ENCODE measurements around the gene GALNT17. TPM values are rescaled to one million over a fixed set of nuclear protein-coding genes. Genes with fewer than 3 reads are reported as not detected.

GALNT17 gene
- total RNA-seq, 4 donors from 2014 or later: 66.0 to 97.9 (median 76.0) TPM

- Histone ChIP-seq H3K4me3 (no peak overlapping the region), H3K4me1 (no peaks in the 10 kb centered on the region), H3K36me3 (no peaks in the 10 kb centered on the region), H3K27ac (no peak overlapping the region), H3K27me3 (no peaks in the 10 kb centered on the region), H3K9me3 (peaks cover 0 to 21% (median 0%) of the 10 kb centered on the region in 4 donors)
- DNase-seq (ENCODE audit: low spot score in 2 of 2): no peak
- TF ChIP-seq, protein P1, sequence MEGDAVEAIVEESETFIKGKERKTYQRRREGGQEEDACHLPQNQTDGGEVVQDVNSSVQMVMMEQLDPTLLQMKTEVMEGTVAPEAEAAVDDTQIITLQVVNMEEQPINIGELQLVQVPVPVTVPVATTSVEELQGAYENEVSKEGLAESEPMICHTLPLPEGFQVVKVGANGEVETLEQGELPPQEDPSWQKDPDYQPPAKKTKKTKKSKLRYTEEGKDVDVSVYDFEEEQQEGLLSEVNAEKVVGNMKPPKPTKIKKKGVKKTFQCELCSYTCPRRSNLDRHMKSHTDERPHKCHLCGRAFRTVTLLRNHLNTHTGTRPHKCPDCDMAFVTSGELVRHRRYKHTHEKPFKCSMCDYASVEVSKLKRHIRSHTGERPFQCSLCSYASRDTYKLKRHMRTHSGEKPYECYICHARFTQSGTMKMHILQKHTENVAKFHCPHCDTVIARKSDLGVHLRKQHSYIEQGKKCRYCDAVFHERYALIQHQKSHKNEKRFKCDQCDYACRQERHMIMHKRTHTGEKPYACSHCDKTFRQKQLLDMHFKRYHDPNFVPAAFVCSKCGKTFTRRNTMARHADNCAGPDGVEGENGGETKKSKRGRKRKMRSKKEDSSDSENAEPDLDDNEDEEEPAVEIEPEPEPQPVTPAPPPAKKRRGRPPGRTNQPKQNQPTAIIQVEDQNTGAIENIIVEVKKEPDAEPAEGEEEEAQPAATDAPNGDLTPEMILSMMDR (IDR thresholded peaks at IDR 0.05): no peak
- TF ChIP-seq POLR2A (IDR thresholded peaks at IDR 0.05) (no peak), EP300 (IDR thresholded peaks at IDR 0.05) (no peak)
These were observed 222.8 kb downstream of the GALNT17 start for GRCh38 chr7:71354716-71355115.

DNA sequence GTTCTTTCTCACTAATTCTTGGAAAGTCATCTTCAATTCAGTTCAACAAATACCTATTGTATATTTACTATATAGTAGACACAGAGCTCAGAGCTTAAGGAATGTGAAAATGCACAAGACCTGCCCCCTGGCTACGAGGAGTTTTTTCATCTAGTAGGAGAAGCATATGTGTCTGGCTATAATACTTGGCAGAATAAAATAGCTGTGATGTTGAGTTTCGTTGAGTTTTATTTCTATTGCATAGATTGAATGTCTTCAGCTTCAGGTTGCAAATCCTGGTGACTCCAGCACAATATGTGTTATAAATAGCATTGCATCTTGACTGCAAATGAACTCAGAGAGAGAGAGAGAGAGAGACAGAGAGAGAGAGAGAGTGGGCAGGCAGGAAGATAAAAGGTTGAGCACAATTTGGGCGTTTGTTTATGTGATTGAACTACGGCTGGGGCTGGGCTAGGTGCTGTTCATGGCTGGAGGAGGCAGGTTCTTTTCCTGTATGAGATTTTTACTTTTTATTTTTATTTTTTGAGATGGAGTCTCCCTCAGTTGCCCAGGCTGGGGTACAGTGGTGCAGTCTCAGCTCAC is 229.6 kb downstream of the GALNT17 start:
- 46 to 50% methylated on average over 4 of the region's 4 CpGs for WGBS, 2 donors
- DNase-seq (ENCODE audit: low spot score in 2 of 2): no peak
- peaks cover 0 to 6% (median 0%) of the 10 kb centered on the region in 4 donors for H3K4me1 ChIP-seq
- H3K4me3 ChIP-seq: no peak overlapping the region
- H3K27me3 ChIP-seq: no peaks in the 10 kb centered on the region
- TF ChIP-seq EP300 (IDR thresholded peaks at IDR 0.05): no peak
- TF ChIP-seq, protein P1 (IDR thresholded peaks at IDR 0.05): no peak
- TF ChIP-seq POLR2A (IDR thresholded peaks at IDR 0.05): no peak
- no peaks in the 10 kb centered on the region for H3K36me3 ChIP-seq
- H3K27ac ChIP-seq: peak overlapping the region in 3 of 4 donors; percentile 14 to 78 (median 53)
- peaks cover 0 to 8% (median 0%) of the 10 kb centered on the region in 4 donors for H3K9me3 ChIP-seq

DNA sequence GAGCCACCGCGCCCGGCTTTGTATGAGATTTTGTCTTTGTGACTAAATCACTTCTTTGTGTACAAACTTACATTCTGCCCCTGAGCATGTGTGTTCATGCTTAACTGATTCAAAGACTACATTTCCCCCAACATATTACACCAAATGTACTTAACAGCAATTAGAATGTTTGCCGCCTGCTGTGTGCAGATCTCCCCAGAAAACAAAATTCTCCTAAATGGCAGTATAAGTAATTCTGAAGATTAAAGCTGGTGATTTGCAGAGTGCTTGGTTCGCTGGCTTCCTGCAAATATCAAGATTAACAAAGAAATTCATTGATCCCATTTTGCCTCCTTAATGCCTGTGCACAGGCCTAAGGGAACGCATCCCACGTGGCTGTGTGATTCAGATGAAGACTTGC is 230.3 kb downstream of the GALNT17 start:
- H3K4me1 ChIP-seq: peaks cover 0 to 6% (median 0%) of the 10 kb centered on the region in 4 donors
- no peaks in the 10 kb centered on the region for H3K27me3 ChIP-seq
- no peak for DNase-seq (ENCODE audit: low spot score in 2 of 2)
- H3K9me3 ChIP-seq: peaks cover 0 to 8% (median 0%) of the 10 kb centered on the region in 4 donors
- TF ChIP-seq POLR2A (IDR thresholded peaks at IDR 0.05): no peak
- TF ChIP-seq, protein P1 (IDR thresholded peaks at IDR 0.05): no peak
- peak in 1 of 2 donors; percentile 39 for TF ChIP-seq EP300 (IDR thresholded peaks at IDR 0.05)
- no peak overlapping the region for H3K4me3 ChIP-seq
- H3K27ac ChIP-seq: peak overlapping the region in 3 of 4 donors; percentile 14 to 78 (median 53)
- no peaks in the 10 kb centered on the region for H3K36me3 ChIP-seq
- 50 to 60% methylated on average over 7 of the region's 7 CpGs for WGBS, 2 donors

DNA sequence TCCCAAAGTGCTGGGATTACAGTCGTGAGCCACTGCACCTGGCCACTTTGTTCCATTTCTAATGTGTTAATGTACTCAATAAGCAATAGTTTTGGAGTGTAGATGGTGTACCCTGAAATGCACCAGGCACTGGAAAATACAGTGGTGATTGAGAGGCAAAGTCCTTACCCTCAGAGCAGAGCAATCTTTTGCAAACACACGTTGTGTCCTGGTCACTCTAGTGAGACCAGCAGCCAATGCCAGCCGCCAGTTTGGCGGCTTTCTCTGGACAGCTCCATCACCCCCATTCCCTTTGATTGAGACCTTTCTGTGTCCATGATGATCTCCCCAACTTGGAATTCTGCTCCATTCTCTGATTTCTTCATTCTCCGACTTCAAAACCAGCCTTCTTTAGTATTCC is 231.3 kb downstream of the GALNT17 start:
- no peak for DNase-seq (ENCODE audit: low spot score in 2 of 2)
- no peaks in the 10 kb centered on the region for H3K36me3 ChIP-seq
- H3K4me1 ChIP-seq: peaks cover 0 to 6% (median 0%) of the 10 kb centered on the region in 4 donors
- WGBS, 2 donors: 89 to 91% methylated on average over 5 of the region's 5 CpGs
- H3K27ac ChIP-seq: peak overlapping the region in 2 of 4 donors; percentile 53 to 78
- H3K27me3 ChIP-seq: no peaks in the 10 kb centered on the region
- H3K9me3 ChIP-seq: peaks cover 0 to 1% (median 0%) of the 10 kb centered on the region in 4 donors
- no peak for TF ChIP-seq EP300 (IDR thresholded peaks at IDR 0.05)
- TF ChIP-seq, protein P1 (IDR thresholded peaks at IDR 0.05): no peak
- TF ChIP-seq POLR2A (IDR thresholded peaks at IDR 0.05): no peak
- no peak overlapping the region for H3K4me3 ChIP-seq

DNA sequence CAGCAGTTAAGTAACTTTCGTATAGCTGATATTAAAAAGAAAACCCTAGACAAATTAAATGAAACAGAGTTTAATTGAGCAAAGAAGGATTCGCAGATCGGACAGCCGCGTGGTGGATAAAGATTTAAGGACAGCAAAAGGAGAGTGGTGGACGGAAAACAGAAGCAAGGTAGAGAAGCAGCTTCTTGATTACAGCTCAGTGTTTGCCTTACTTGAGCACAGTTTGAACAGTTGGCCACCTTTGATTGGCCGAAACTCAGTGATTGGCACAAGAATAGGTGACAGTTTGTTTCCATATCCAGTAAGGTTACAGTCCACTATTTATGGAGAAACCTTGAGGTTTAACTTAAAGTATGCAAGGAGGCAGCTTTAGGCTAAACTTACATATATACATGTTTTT is 231.7 kb downstream of the GALNT17 start:
- TF ChIP-seq, protein P1 (IDR thresholded peaks at IDR 0.05): no peak
- no peak for TF ChIP-seq EP300 (IDR thresholded peaks at IDR 0.05)
- TF ChIP-seq POLR2A (IDR thresholded peaks at IDR 0.05): no peak

More for the DNA sequence above, 231.7 kb downstream of the GALNT17 start:
- no peak overlapping the region for H3K4me3 ChIP-seq
- no peaks in the 10 kb centered on the region for H3K9me3 ChIP-seq
- 93 to 95% methylated on average over 7 of the region's 7 CpGs for WGBS, 2 donors
- no peaks in the 10 kb centered on the region for H3K27me3 ChIP-seq
- H3K36me3 ChIP-seq: no peaks in the 10 kb centered on the region
- H3K27ac ChIP-seq: peak overlapping the region in 2 of 4 donors; percentile 53 to 78
- H3K4me1 ChIP-seq: peaks cover 0 to 6% (median 0%) of the 10 kb centered on the region in 4 donors
- no peak for DNase-seq (ENCODE audit: low spot score in 2 of 2)
